HG03045 (cell line): Measurements from ENCODE around the gene RFC4.
A peak's percentile ranks its signal among the peaks of the same experiment; 100 is the strongest.
"Not testable (repeated sequence)": the region's sequence is repeated elsewhere in the genome, so short reads cannot be mapped to it uniquely, and the experiment has no call there.

Source experiments
- ATAC-seq: cut with Tn5 transposase; IDR thresholded peaks from one replicate; pipeline ENCODE4 v1.9.1; 2021; ENCODE audit warnings: mild to moderate bottlenecking, moderate library complexity; ENCODE audit not compliant: unreplicated experiment

Gene RFC4, protein sequence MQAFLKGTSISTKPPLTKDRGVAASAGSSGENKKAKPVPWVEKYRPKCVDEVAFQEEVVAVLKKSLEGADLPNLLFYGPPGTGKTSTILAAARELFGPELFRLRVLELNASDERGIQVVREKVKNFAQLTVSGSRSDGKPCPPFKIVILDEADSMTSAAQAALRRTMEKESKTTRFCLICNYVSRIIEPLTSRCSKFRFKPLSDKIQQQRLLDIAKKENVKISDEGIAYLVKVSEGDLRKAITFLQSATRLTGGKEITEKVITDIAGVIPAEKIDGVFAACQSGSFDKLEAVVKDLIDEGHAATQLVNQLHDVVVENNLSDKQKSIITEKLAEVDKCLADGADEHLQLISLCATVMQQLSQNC

DNA sequence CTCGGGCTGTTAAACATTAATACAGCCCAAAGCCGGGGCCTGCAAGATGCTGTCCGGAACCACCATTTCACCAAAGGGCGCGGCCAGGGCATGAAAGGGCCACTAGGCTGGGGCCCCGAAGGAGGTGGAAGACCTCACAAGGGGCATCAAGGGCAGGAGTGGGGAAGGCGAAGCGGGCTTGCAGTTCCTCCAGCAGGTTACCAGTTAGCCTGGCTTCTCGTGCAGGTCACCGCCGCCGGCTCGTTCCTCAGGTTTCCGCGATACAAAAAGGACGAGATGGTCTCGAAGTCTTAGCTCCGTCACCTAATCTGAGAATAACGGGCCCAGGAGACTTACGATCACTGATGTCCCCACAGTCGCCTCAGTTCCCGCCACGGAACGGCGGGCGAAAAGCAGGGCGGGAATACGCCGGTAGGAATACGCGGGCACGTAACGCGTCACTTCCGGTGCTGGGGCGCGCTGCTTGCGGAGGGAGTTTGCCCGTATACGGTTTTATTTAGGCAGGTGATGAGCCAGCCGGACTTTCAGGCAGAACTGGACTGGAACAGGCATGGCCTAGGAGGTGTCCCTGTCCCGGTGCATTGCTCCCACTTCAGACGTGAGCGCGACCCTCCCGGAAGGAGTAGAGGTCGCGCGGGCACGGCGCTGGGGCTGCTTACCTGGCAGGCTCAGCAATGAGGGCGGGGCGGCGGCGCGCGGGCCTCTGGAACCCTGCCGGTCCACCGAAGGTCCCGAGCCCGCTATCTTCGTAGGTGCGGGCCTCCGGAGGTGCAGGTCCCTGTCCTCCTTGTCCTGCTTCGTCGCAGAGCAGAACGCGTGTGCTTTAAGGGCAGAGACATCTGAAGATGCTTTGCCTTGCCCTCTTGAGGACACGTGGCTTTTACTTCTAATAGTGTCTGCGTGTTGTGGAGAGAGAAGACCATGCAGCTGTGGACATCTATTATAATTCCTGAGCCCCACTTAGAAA, at the start of gene RFC4:
Gene RFC4 (minus strand): TSS at position 394 of the 967 bp plus-strand sequence. CDS start 1,769 bp downstream, outside the sequence.
- ATAC-seq, result peak; percentile 95

DNA sequence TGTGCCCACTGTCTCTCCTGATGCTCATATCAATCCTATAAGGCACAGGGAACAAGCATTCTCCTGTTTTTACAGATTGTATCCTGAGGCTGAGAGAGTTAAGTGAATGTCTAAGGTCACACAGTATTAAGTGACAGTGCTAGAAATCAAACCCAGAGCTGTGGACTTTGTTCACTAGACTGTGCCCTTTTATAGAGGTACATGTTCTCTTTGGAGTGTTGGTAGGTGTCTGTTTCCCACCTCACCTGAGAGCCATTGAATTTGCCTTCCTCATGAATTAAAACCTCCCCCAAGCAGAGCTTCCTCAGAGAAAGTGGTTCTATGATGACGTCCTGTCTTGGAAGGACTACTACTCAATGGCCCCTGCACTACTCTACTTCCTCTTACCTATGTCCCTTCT, 48.7 kb upstream of the RFC4 start:
- ATAC-seq, result no peak

DNA sequence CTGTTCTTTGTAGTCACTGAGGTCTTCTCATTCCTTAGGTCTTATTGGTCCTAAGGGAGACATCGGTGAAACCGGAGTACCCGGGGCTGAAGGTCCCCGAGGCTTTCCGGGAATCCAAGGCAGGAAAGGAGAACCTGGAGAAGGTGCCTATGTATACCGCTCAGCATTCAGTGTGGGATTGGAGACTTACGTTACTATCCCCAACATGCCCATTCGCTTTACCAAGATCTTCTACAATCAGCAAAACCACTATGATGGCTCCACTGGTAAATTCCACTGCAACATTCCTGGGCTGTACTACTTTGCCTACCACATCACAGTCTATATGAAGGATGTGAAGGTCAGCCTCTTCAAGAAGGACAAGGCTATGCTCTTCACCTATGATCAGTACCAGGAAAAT, 47.9 kb upstream of the RFC4 start:
- ATAC-seq, result no peak

DNA sequence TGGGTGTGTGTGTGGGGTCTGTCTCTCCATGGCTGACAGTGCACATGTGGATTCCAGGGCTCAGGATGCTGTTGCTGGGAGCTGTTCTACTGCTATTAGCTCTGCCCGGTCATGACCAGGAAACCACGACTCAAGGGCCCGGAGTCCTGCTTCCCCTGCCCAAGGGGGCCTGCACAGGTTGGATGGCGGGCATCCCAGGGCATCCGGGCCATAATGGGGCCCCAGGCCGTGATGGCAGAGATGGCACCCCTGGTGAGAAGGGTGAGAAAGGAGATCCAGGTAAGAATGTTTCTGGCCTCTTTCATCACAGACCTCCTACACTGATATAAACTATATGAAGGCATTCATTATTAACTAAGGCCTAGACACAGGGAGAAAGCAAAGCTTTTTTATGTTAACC, 46.7 kb upstream of the RFC4 start:
- no peak for ATAC-seq

DNA sequence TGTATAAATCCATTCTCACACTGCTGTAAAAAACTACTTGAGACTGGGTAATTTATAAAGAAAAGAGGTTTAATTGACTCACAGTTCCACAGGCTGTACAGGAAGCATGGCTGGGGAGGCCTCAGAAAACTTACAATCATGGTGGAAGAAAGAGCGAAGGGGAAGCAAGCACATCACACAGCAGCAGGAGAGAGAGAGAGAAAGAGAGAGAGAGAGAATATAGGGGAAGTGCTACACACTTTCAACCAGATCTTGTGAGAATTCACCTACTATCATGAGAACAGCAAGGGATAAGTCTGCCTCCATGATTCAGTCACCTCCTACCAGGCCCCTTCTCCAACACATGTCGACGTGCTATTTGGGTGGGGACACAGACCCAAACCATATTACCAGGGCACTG, 45.6 kb upstream of the RFC4 start:
- ATAC-seq, result not testable (repeated sequence)

DNA sequence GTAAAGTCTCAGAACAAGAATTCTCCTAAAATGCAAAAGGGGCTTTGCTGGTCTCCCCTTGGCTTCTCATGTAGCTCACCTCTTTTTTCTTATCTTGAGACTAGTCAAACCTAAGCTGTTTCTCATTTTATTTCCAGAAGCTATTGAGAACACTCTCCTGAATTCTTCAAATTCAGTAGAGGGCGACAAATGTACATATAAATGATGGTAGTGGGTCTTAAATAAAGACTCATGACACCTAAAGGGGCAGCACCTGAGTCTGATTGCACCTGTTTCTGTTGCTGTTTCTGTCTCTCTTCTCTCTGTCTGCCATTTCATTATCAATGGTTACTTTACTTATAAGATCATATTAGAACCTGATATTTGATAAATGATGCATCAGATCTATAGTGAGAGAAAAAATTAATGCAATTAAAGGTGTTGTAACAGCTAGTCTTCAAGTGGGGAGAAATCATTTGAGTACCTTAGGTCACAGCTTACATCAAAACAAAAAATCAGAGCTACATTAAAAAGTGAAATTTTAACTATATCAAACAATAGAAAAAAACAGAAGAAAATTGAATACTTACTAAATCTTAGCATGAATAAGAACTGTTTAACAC, 43.2 kb upstream of the RFC4 start:
- ATAC-seq, result no peak

DNA sequence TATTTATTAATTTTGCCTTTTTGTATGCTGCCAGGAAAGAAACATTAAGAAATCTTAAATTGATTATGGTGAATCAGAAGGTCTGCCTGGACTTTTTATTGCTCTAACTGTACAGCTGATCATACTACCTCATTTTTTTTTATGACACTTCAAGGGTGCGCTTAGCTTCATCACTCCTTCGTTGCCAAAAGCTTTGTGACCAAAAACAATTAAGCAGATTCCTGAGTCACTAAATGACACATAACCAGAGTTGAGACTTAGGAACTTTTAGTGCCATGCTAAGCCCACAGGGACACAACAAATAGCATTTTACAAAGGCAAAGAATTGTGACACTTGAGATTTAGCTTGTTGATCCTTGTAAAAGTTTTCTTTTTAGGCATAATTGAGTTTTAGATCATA, 41.2 kb upstream of the RFC4 start:
- ATAC-seq, result no peak

DNA sequence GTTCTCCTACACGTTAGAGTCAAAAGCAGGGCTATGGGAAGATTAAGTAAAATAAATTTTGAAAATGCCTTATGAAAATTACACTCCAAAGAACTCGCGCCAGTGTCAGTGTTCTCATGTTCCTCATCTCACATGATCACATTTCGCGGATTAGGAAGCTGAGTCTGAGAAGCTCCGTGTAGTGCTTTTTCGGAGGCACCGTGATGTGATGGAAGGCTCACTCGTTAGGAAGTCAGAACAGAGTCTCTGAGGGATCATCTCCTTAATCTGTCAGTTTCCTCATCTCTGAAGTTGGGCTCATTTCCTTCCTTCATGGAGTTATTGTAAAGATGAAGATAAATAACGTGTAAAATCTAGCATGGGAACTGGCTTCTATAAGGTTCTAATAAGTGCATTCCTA, 39.5 kb upstream of the RFC4 start:
- no peak for ATAC-seq

DNA sequence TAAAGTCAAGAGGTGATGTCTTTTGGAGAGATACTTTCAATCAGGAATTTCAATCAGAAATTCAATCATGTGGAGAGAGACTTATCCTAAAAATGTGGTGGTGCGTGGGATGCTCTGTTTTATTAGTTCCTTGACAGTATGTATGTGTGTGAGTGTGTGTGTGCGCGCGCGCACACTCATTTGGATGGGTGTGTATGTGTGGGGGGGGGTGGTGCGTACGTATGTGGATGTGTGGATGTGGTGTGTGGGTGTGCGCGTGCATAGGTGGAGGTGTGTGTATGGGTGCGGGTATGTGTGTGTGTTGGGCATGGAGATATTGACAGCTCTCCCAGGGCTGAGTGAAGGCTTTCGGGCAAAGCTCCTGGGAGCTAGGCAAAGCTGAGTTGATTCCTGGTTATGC, 38.6 kb upstream of the RFC4 start:
- no peak for ATAC-seq

DNA sequence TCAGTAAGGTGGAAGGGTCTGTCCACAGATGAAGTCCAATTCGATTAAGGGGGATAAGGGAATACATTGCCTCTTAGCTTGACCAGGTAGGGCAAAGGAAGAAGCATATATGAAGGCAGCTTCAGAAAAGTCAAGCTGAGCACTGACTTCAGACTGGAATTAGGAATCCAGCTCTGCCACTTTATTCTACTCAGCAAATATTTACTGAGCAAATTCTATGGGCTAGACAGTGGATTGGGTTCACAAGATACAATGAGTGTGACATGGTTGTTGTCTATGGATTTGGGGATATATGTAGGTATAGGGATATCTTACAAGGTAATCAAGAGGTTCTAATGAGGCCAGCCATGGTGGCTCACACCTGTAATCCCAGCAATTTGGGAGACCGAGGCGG, 36.8 kb upstream of the RFC4 start:
- ATAC-seq, result no peak

DNA sequence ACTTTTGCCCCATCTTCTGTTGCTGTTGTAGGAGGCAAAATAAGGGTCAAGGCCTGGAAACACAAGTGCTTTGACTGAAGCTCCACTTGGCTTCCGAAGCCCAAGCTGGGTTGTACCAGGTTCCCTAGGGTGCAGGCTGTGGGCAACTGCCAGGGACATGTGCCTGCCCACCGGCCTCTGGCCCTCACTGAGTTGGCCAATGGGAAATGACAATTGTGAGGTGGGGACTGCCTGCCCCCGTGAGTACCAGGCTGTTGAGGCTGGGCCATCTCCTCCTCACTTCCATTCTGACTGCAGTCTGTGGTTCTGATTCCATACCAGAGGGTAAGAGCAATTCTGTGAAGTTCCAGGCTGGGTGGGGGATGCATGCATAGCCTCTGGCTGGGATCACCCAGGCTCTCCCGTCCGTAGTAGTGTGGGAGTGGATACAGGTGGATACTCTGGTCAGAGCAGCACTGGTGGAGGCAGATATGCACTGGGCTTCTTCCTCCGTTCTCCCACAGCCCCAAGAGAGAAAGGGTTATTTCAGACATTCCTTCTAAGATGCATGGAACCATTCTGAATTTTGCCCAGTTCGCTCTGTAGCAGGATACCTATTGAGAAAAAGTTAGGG, 36.2 kb upstream of the RFC4 start, which contains the start of gene ADIPOQ:
Gene ADIPOQ (plus strand): TSS at position 285 of the 613 bp plus-strand sequence. CDS start 10,349 bp downstream, outside the sequence.
- ATAC-seq, result no peak

DNA sequence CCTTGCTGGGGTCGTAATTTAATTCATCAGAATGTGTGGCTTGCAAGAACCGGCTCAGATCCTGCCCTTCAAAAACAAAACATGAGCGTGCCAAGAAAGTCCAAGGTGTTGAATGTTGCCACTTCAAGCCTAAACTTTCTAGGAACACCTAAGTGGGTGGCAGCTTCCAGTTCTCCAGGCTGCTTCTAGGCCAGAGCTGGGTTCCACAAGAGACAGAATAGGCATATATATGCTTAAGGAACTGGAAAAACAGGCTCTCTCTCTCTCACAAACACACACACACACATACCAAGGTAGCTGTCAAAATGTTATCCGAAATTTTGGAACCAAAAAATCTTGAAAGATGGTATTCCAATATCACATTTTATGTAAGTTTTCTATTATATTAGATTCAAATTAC, 35.3 kb upstream of the RFC4 start:
- no peak for ATAC-seq

DNA sequence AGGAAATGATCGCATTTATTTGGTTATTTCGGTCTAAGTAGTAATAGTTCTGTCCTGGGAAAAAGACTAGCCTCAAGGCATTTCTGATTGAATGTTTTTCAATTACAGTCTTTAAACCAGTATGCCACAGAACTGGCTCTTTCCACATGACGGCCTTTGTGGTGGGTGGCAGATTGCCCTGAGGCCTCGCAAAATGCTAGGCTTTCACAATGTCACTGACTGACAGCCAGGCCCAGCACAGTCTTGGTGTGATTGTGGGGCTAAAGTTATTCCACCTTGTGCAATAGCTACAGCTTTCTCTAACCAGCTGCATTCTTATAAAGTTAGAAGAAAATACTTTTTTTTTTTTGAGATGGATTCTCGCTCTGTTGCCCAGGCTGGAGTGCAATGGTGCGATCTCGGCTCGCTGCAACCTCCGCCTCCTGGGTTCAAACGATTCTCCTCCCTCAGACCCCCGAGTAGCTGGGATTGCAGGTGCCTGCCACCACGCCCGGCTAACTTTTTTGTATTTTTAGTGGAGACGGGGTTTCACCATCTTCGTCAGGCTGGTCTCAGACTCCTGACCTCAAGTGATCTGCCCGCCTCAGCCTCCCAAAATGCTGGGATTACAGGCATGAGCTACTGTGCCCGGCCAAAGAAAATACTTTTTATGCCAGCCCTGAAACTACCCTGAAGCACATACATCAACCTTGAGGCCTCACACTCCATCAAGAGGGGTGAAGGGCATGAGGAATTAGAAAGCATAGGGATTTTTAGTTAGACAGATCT, 33.8 kb upstream of the RFC4 start:
- no peak for ATAC-seq

DNA sequence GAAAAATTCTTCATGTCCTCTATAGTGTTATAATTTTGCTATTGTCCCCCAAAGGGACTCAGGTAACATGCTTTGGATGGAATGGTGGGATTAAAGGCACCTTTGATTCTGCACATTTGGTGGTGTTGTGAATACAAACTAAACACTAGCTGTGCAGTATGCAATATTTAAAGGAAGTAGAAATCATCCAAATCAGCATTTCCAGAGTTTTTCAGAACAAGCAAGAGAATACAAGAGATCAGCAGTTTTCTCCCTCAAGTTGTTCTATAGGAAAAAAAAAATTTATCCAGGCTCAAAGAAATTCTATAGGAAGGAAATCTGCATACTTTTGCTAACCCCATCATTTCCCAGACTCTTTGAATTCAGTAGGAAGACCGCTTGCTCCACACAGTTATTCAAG, 26.0 kb upstream of the RFC4 start:
- ATAC-seq, result no peak

DNA sequence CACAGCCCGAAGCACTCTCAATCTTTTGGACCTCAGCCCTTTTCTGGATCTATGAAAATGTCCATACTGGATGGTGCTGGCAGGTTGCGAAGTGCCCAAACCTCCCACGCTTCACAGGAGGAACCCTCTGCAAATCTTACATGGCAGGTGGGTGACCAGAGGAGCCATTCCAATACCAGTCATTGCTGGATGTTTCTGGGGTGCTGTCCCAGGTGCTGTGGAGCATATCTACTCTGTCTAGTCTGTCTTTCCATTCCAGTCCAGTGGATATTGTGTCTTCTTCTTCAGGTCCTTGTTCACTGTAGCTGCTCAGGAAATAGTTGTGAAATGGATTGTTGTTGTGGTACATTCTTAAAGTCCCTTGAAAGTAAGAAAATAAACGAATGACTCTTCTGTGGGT, 25.5 kb upstream of the RFC4 start:
- no peak for ATAC-seq

DNA sequence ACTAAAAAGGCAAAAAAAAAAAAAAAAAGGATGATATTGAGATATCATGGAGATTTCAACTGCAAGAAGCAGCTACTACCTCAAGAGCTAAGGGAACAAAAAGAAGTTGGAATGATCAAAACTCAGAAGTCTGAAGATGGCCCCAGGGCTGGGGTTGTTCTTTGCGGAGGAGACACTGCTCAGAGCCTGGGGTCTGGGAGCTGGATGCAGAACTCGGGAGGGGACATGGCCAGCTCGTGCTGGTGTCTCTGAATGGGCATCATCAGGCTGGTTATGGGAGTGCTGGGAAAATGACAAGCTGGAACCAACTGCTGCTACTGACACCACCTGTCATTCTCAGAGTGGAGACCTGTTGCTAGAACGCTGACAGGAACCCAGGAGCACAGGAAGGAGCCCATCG, 22.1 kb upstream of the RFC4 start:
- no peak for ATAC-seq

DNA sequence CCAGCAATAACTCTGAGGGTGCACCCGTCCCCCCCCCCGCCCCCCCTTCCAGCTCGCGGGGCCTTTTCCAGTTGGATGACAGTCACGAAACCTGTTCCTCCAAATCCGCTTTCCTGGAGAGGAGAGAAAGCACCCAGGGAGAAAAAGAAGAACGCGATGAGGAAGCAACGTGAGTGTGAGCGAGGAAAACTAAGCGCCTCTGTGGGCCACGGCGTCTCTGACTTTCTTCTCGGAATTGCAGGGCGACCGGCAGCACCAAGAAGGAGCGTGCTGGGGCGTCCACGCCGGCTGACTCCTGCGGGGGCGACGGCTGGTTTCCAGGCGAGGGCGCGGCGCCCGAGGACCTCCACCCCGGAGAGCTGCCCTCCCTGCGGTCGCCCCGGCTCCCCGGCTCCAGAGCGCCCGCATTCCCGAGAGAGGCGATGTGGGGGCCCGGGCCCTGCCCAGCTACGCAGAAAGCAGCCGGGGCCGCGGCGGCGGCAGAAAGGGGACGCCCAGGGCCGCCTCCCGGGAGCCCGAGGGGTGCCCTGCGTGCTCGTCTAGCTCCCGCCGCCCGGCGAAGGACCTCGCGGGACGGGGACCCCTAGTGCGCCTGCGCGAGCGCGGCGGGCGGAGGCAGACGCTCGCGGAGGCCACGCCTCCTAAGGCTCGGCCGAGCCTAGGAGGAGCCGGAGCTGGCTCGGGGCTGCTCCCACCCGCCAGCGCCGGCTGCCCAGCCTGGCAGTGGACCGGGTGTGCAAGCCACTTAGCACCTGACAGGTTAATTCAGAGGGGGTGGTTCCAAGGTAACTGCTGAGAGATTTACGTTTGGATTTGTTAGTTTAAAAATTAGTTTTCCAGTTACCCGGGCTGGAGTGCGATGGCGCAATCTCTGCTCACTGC, 20.9 kb upstream of the RFC4 start:
- peak; percentile 92 for ATAC-seq

DNA sequence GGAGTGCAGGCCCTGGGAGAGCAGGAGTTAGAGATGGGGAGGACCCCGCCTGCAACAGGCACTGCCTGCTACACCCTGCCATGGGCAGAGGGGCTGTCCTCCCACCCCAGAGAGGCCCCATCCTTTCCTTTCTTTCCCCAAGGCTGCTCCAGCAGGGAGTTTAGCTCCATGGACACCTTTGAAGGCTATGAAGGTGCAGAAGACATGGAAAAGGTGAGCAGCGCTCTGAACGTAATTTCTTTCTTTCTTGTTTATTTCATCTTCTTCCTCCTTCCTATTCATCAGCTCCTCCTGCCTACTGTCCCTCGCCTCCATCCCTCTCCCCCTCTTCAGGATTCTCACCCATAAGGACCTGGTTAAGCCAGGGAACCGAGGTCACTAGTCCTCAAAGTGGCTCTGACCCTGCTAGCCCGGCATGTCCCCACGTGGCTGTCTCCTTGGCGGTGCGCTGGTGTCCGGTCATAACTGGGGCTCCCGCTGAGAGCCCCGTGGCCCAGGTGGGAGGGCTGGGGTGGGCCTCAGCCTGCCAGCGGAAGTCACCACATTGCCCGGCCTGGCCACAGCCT, 20.2 kb upstream of the RFC4 start:
- ATAC-seq, result no peak

DNA sequence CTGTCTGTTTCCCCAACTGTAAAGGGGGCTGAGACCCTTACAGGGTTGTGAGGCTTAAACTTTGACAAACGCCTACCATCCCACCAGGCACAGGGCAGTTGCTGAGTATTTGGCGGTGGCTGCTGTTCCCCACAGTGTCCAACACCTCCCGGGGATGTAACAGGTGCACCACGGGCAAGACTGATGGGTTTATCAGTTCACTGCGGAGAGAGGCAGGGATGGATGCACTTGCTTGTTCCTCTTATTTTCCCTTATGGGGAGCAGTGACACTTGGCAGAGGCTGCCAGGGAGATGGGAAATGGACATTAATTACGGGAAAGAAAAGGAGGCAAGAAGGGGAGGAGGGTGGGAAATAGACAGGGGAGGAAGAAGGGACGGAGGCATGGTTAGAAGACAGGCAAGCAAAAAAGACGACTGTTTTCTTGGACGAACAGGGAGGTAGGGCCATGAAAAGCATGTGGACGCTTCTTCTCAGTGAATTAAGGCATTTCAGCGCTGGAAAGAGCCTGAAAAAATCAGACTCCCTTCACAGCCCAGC, 19.7 kb upstream of the RFC4 start:
- no peak for ATAC-seq
